Mesenchymal stem cell (in vitro differentiated cells and primary cell): ENCODE data around the gene NKD2.

Experiments
- DNase-seq: peaks from one replicate; pipeline ENCODE4 v3.0.0-alpha.2; 2013
- H2AFZ ChIP-seq: one replicate; pipeline ENCODE4 v1.6.1; 2013; ENCODE audit warnings: low read depth, mild to moderate bottlenecking, control low read depth, inconsistent platforms, low read length, moderate library complexity
- H2AK5ac ChIP-seq: 2 replicates; pipeline ENCODE4 v1.6.1; 2013; ENCODE audit warnings: low read length, moderate library complexity, mild to moderate bottlenecking, inconsistent platforms; ENCODE audit not compliant: severe bottlenecking
- H2BK120ac ChIP-seq: one replicate; pipeline ENCODE4 v1.6.1; 2013; ENCODE audit warnings: low read depth, mild to moderate bottlenecking, inconsistent platforms, low read length, moderate library complexity
- H2BK12ac ChIP-seq, 2 experiments: one replicate each; pipeline ENCODE4 v1.6.1; 2013; ENCODE audit warnings: inconsistent platforms in 2 of 2, low read length in 2 of 2, mild to moderate bottlenecking in 2 of 2, moderate library complexity in 2 of 2, control low read depth in 1 of 2
- H2BK15ac ChIP-seq: one replicate; pipeline ENCODE4 v1.6.1; 2013; ENCODE audit warnings: mild to moderate bottlenecking, low read depth, inconsistent platforms; ENCODE audit not compliant: poor library complexity, severe bottlenecking
- H2BK5ac ChIP-seq: 2 replicates; pipeline ENCODE4 v1.6.1; 2013; ENCODE audit warnings: low read depth, mild to moderate bottlenecking, low read length, control low read depth, inconsistent platforms; ENCODE audit not compliant: poor library complexity, severe bottlenecking
- H3K14ac ChIP-seq, 2 experiments: one replicate each; pipeline ENCODE4 v1.6.1; 2013; ENCODE audit warnings: inconsistent platforms in 2 of 2, low read length in 2 of 2, control low read depth in 1 of 2, mild to moderate bottlenecking in 1 of 2, moderate library complexity in 1 of 2
- H3K18ac ChIP-seq, 2 experiments: one replicate each; pipeline ENCODE4 v1.6.1; 2013; ENCODE audit warnings: inconsistent platforms in 2 of 2, low read length in 2 of 2, control low read depth in 1 of 2, low read depth in 1 of 2, mild to moderate bottlenecking in 1 of 2
- H3K23ac ChIP-seq, 2 experiments: one replicate each; pipeline ENCODE4 v1.6.1; 2013; ENCODE audit warnings: inconsistent platforms in 2 of 2, low read length in 2 of 2, mild to moderate bottlenecking in 2 of 2, moderate library complexity in 2 of 2, control low read depth in 1 of 2
- H3K27ac ChIP-seq: 2 replicates; pipeline ENCODE4 v1.5.1; 2013; ENCODE audit warnings: mild to moderate bottlenecking, moderate library complexity, low read length, control low read depth, inconsistent platforms; ENCODE audit not compliant: poor library complexity, severe bottlenecking
- H3K27me3 ChIP-seq, 2 experiments: 2 replicates each; pipeline versions ENCODE4 v1.6.1 to v1.7.0; 2013; ENCODE audit warnings: low read length in 2 of 2, mild to moderate bottlenecking in 2 of 2, moderate library complexity in 2 of 2, control low read depth in 1 of 2, inconsistent platforms in 1 of 2; ENCODE audit not compliant: control insufficient read depth in 1 of 2, insufficient read depth in 1 of 2
- H3K36me3 ChIP-seq, 2 experiments: 2 replicates each; pipeline versions ENCODE4 v1.6.1 to v1.7.0; 2013; ENCODE audit warnings: low read length in 2 of 2, control low read depth in 1 of 2, inconsistent platforms in 1 of 2, low read depth in 1 of 2, mild to moderate bottlenecking in 1 of 2; ENCODE audit not compliant: insufficient read depth in 2 of 2, control insufficient read depth in 1 of 2
- H3K4ac ChIP-seq, 2 experiments: one replicate each; pipeline ENCODE4 v1.6.1; 2013; ENCODE audit warnings: inconsistent platforms in 2 of 2, low read length in 2 of 2, mild to moderate bottlenecking in 2 of 2, moderate library complexity in 2 of 2, control low read depth in 1 of 2, low read depth in 1 of 2
- H3K4me1 ChIP-seq: 2 replicates; pipeline ENCODE4 v1.6.1; 2013; ENCODE audit warnings: low read depth, low read length, control low read depth; ENCODE audit not compliant: control insufficient read depth, insufficient read depth
- H3K4me2 ChIP-seq: 2 replicates; pipeline ENCODE4 v1.6.1; 2013; ENCODE audit warnings: low read length, mild to moderate bottlenecking, inconsistent platforms; ENCODE audit not compliant: poor library complexity, severe bottlenecking
- H3K4me3 ChIP-seq, 2 experiments: 2 replicates each; pipeline versions ENCODE4 v1.5.1 to v1.7.0; 2013; ENCODE audit warnings: low read length in 2 of 2, mild to moderate bottlenecking in 2 of 2, control low read depth in 1 of 2, low read depth in 1 of 2; ENCODE audit not compliant: insufficient read depth in 1 of 2
- H3K79me1 ChIP-seq: replicated peaks from 2 replicates; pipeline ENCODE4 v1.6.1; 2013; ENCODE audit warnings: mild to moderate bottlenecking, control low read depth, low read length, inconsistent platforms; ENCODE audit not compliant: poor library complexity, severe bottlenecking
- H3K9ac ChIP-seq: 2 replicates; pipeline ENCODE4 v1.7.0; 2013; ENCODE audit warnings: mild to moderate bottlenecking, low read length, moderate library complexity
- H3K9me3 ChIP-seq: 2 replicates; pipeline ENCODE4 v1.7.0; 2013; ENCODE audit warnings: mild to moderate bottlenecking, low read length; ENCODE audit not compliant: control insufficient read depth
- H4K8ac ChIP-seq: one replicate; pipeline ENCODE4 v1.6.1; 2013; ENCODE audit warnings: inconsistent platforms, mild to moderate bottlenecking, low read length, moderate library complexity
- H4K91ac ChIP-seq: one replicate; pipeline ENCODE4 v1.6.1; 2013; ENCODE audit warnings: mild to moderate bottlenecking, low read length, inconsistent platforms
- WGBS: methylation state at CpG from one replicate; pipeline ENCODE4 v1.1.7; 2013; ENCODE audit warnings: mixed read lengths; 5-methylcytosine and 5-hydroxymethylcytosine counted together

The NKD2 gene

DNA sequence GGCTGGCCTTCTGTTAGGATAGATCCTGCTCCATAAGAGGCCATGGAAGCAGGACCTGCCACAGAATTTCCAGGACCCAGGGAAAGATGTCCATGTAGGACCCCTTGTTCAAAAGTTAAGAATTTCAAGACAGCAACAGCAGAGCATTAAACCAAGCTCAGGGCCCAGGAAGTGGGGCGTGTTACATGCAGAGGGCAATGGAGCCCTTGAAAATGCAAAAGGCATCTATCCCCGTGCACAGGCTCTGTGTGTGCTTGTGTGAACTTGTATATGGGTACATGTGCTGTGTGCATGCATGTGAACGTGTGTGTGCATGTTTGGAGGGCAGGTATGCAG lies 14.4 kb upstream of the NKD2 start:
- Histone ChIP-seq H3K79me1 (no peaks in the 10 kb centered on the region), H3K9ac (no peak overlapping the region), H3K9me3 (no peaks in the 10 kb centered on the region), H3K27ac (no peak overlapping the region), H2BK5ac (no peak overlapping the region), H3K4ac (no peak overlapping the region), H2AFZ (no peak overlapping the region), H3K14ac (no peak overlapping the region), H3K4me1 (peaks cover 2% of the 10 kb centered on the region), H2BK120ac (no peak overlapping the region), H3K18ac (no peak overlapping the region), H3K4me2 (no peak overlapping the region), H2AK5ac (no peak overlapping the region), H3K23ac (no peak overlapping the region), H2BK12ac (no peak overlapping the region), H3K27me3 (peaks cover 35 to 70% of the 10 kb centered on the region in 2 experiments), H4K8ac (peak overlapping the region; percentile 75), H3K4me3 (no peak overlapping the region), H2BK15ac (no peak overlapping the region), H3K36me3 (no peaks in the 10 kb centered on the region), H4K91ac (peak overlapping the region; percentile 61)
- DNase-seq: no peak
- WGBS: 78% methylated on average over 3 of the region's 3 CpGs

DNA sequence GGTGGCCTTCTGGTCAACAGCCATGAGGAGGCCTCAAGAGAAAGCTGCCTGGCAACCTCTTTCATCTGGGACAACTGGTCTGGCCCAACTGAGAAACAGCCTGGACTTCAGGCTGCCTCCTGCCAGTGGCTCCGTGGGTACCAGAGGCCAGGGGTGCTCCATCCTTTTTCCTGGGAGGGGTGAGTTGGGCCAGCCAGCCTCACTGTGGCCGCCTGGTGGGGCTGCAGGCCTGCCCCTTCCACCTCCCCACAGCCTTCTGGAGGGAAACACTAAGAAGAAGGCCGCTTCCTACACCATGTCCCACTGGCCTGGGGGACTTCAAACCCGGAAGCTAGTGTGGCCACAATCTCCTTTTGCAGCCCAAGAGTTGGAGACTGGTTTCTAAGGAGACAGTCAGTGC lies 13.8 kb upstream of the NKD2 start:
- WGBS: 73% methylated on average over 4 of the region's 4 CpGs
- Histone ChIP-seq H3K14ac (no peak overlapping the region), H3K4ac (no peak overlapping the region), H2BK15ac (peak overlapping the region; percentile 75), H3K27me3 (peaks cover 38 to 74% of the 10 kb centered on the region in 2 experiments), H2BK12ac (peak overlapping the region; percentile 15 to 61), H3K23ac (no peak overlapping the region), H3K4me3 (no peak overlapping the region), H3K4me1 (peaks cover 2% of the 10 kb centered on the region), H2AK5ac (no peak overlapping the region), H2BK5ac (no peak overlapping the region), H2AFZ (no peak overlapping the region), H2BK120ac (no peak overlapping the region), H3K9me3 (no peaks in the 10 kb centered on the region), H4K91ac (peak overlapping the region; percentile 90), H4K8ac (peak overlapping the region; percentile 50), H3K79me1 (no peaks in the 10 kb centered on the region), H3K18ac (no peak overlapping the region), H3K9ac (no peak overlapping the region), H3K36me3 (no peaks in the 10 kb centered on the region), H3K4me2 (no peak overlapping the region), H3K27ac (no peak overlapping the region)
- no peak for DNase-seq

DNA sequence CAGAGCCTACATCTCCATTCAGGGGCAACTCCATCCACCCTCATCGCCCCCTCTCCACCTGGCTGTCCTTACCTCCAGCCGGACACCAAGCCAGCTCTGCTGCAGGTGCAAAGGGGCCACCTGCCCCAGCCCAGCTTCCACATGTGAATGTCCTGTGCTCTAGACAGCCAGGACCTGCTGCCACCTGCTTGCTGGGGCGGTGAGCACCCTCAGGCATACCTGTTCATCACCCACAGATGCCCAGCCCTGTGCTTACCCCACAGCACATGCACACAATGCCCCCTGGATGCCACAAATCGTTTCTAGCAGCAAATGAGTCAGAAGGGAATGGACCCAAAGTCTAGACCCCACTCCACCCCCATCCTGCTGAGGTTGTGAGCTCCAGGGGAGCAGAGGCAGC lies 13.3 kb upstream of the NKD2 start:
- Histone ChIP-seq H3K36me3 (no peaks in the 10 kb centered on the region), H4K91ac (peak overlapping the region; percentile 90), H4K8ac (no peak overlapping the region), H3K9ac (no peak overlapping the region), H2AK5ac (no peak overlapping the region), H2BK12ac (peak overlapping the region in 1 of 2 experiments; percentile 64), H2BK15ac (peak overlapping the region; percentile 90), H3K27ac (no peak overlapping the region), H3K18ac (peak overlapping the region in 1 of 2 experiments; percentile 34), H3K27me3 (peaks cover 38 to 74% of the 10 kb centered on the region in 2 experiments), H2AFZ (no peak overlapping the region), H3K14ac (peak overlapping the region in 1 of 2 experiments; percentile 42), H3K4me1 (peaks cover 2% of the 10 kb centered on the region), H2BK5ac (no peak overlapping the region), H3K9me3 (no peaks in the 10 kb centered on the region), H2BK120ac (no peak overlapping the region), H3K4me2 (no peak overlapping the region), H3K23ac (no peak overlapping the region), H3K4ac (no peak overlapping the region), H3K79me1 (no peaks in the 10 kb centered on the region), H3K4me3 (no peak overlapping the region)
- DNase-seq: no peak
- 86% methylated on average over 4 of the region's 4 CpGs for WGBS

DNA sequence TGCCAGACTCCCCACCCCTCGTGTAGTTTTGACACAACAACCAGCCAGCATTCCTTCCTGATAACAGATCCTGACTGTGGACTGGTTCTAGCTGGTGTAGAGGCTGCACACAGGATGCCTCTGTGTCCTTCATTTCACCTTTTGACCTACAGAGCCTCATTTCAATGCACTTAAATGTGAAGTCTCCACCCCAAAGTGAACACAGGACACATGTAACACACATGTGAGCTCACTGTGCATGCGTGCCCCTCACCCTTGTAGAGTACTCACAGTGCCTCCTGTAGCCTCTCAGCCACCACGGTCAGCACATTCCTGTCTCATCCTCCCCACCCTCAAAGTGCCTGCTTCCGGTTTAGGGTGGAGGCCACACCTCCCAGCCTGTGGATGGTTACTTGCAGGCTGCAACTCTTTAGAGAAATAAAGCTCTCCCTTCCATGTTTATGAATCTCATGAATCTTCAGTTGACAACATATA lies 11.6 kb upstream of the NKD2 start:
- no peaks in the 10 kb centered on the region for H3K9me3 ChIP-seq
- H3K14ac ChIP-seq: no peak overlapping the region
- no peak overlapping the region for H3K4me2 ChIP-seq
- H3K9ac ChIP-seq: no peak overlapping the region
- peak overlapping the region; percentile 4 for H4K8ac ChIP-seq
- H3K18ac ChIP-seq: no peak overlapping the region
- WGBS: 13% methylated on average over 4 of the region's 4 CpGs
- no peak overlapping the region for H2AK5ac ChIP-seq
- H3K79me1 ChIP-seq: no peaks in the 10 kb centered on the region
- no peak overlapping the region for H3K27ac ChIP-seq
- DNase-seq: peak; percentile 79
- peaks cover 38 to 80% of the 10 kb centered on the region in 2 experiments for H3K27me3 ChIP-seq
- no peaks in the 10 kb centered on the region for H3K36me3 ChIP-seq
- no peak overlapping the region for H2BK5ac ChIP-seq
- no peak overlapping the region for H4K91ac ChIP-seq
- no peak overlapping the region for H2BK12ac ChIP-seq
- no peak overlapping the region for H3K4ac ChIP-seq
- H2BK120ac ChIP-seq: no peak overlapping the region
- H3K4me1 ChIP-seq: peaks cover 2% of the 10 kb centered on the region
- no peak overlapping the region for H2AFZ ChIP-seq
- H3K23ac ChIP-seq: no peak overlapping the region
- H2BK15ac ChIP-seq: no peak overlapping the region
- H3K4me3 ChIP-seq: no peak overlapping the region
